CD4-positive, alpha-beta T cell treated with Interleukin-6 at 100 ng/mL for 8 hours (primary cell): ENCODE measurements around the gene PLCB2.

Source experiments
- DNase-seq: peaks from one replicate; pipeline ENCODE4 v3.0.0-alpha.2; 2020; ENCODE audit warnings: mixed read lengths, low spot score

Gene PLCB2

DNA sequence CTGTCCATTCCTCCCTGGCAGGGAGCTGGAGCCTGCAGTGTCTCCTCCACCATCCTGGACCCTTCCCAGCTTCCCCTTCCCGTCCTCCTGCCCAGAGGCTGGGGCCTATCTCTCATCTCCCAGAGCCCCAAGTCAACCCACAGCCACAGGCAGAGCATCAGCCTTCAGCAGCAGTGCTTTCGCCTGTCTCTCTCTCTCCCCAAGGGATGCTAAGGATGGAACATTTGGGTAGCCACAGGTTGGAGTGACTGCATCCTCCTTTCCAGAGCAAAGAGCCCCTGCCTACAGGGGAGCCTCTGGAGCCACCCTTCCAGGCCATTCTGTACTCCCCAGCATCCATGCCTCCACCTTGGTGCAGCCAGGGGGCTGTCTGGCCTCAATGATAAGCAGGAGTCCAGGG, 4.2 kb downstream of the PLCB2 start:
- no peak for DNase-seq

DNA sequence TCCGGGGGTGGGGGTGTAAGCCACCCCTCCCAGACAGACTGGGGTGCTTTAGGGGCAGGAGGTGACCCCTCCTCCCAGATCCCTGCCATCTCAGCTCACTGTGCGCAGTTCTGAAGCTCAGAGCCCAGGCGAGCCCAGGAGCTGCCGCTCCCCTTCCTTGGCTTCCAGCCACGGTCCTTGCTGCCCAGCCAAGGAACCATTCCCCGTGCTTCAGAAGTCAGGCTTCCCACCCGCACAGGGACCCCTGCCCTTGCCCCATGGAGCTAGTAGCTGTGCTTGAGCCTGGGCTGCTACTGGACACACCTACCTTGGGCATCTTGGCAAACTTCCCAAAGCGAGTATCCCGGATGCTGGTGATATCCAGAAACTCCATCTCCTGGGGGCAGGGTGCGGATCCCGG, 4.8 kb downstream of the PLCB2 start:
- DNase-seq = no peak

DNA sequence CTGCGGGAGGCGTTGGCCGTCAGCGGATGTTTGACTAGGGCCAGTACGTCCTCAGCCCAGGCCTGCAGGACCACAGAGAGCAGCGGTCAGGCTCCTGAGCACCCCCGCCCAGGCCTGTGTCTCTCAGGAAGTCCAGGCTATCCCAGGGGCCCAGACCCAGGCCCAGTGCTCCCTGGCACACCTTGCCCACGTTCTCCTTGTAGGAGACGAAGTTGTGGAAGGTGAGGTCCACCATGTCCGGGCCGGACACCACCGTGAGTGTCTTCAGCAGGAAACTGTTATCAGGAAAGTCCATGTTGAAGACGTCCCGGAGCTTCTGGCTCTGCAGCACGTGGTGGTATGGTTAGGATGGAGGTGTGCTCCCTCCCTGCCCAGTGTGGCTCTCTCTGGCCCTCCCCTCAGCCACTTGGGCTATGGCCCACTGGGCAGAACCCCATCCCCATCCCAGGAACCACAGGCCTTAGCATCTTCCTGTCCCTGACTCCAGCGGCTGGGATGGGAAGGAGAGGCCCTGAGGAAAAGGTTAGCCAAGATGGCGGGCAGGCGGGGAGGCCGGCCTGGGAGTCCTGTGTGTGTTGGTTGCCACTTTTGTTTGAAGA, 5.3 kb downstream of the PLCB2 start:
- no peak for DNase-seq

DNA sequence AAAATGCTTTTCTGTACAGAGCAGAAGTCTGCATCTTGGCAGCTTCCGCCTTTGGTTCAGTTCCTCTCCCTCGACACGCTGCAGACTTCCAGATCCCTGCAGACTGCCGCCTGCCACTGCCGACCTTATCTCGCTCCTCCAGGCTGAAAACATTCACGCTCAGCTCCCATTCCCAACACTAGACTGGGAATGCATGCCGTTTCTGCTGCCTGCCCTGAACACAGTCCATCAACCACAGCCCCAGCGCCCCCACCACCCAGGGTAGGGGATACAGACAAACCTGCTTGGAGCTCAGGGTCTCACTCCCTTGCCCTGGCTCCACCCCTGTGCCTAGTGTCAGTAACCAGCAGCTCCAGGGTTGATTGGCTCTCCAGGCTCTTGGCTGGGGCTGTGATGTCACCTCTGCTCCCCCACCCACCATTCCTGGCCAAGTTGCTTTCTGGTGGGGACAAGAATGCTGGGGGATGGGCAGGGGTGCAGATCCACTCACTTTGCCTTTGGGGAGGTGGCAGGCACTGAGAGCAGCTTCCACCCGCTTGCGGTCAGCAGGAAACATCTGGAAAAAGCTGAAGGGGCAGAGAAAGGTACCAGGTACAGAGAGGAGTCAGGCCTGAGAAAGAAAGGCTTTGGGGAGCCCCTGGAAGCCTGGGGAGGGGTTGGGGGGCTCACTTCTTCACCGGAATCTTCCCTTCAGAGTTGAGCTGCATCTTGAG, 6.1 kb downstream of the PLCB2 start:
- no peak for DNase-seq

DNA sequence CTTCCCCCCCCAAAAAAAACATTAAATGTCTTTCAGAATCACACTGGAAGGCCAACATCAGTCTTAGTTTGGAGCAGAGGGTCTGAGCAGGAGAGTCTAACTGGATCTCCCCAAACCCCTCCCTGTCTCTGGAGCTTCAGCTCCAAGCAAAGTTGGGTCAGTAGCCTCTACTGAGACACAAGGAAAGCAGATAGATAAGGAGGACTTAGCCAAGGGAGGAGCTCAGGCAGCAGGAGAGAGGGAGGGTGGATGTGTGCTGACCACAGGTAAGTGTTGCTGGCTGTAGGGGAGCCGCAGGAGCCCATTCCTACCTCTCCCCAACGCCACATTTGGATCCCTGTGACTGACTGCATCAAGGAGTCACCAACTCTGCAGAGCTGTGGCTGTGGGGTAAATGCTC, 7.0 kb downstream of the PLCB2 start:
- DNase-seq = no peak

DNA sequence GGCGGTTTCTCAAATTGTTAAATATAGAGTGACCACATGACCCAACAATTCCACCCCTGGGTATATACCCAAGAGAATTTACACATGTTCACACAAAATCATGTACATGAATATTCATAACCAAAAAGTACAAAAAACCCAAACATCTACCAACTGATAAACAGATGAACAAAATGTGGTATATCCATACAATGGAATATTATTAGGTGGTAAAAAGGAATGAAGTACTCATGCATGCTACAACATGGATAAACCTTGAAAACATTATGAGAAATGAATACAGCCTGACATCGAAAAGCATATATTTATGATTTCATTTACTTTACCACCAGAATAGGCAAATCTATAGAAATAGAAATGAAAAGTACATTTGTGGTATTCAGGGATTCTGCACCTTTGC, 7.4 kb downstream of the PLCB2 start:
- no peak for DNase-seq

DNA sequence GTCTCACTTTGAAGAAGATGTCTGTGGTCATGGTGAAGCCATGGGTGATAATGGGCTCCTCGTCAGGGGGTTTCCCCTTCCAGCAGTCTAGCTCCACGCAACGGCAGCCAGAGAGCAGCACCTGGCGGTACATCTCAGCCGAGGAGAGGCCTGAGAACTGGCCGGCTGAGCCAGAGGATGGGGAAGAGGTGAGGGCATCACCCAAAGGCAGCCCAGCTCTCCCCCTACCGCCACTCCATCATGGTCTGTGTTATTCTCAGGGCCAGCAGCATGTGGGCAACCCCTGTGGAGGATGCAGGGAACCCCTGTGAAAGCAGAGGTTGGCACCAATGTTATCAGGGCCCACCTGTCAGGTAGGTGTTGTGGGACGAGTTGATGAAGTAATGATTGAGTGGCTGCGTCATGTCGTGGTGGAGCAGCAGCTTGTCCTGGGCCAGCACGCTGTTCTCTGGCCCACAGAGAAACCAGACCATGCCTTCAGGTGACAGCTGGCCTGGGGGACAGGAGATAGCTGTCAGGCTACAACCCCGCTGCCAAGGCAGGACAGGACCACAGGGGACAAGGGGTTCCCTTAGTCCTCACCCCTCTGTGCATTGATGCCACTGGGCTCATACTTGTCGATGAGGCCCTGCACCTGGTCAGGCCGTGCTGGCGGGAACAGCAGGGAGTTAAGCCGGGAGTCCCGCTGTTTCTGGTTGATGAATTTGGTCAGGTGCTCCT, 9.4 kb downstream of the PLCB2 start:
- no peak for DNase-seq

DNA sequence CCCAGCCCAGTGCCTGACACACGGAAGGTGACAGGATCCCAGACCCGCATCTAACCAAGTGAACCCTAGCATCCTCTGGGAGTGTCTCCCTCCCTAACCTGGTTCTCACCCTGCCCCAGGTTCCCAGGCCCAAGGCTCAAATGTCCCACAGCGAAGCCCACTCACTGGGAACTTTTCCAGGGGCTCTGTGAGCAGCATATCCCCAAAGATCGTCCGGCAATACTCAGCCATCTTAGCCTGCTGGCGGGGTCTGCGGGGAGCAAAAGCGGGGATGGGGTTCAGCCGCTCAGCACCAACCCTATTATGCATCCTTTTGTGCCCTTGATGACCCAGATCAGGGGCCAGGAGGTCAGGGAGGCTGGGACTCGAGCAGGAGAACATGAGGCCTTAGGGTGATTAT, 10.4 kb downstream of the PLCB2 start:
- DNase-seq = no peak

DNA sequence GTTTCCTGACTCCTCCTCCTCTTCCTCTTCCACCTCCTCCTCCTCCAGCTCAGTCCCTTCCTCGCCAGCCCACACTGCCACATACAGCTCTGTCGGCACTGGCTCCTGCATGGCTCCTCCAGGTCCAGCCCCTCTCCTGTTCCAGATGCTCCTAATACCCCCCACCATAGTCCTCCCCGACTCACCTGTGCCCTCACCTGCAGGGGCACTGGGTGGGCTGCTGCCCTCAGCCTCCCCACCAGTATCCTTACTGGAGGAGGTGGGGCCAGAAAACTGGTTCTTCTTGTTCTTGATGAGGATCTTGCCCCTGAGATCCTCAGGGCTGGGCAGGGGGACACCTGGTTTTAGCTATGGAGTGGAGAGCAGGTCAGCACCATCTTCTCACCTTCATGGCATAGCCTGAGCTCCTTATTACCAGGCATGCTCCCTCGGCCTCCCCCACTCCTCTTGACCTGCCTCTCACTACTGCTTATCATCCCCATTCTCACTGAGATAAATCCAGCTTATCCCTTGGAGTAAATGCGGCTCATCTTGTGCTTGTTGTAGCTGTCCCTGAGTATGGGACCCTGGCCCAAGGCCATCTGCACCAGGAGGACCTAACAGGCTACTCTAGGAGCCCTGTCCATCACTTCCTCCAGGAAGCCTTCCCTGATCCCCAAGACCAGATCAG, 11.0 kb downstream of the PLCB2 start:
- DNase-seq = no peak

DNA sequence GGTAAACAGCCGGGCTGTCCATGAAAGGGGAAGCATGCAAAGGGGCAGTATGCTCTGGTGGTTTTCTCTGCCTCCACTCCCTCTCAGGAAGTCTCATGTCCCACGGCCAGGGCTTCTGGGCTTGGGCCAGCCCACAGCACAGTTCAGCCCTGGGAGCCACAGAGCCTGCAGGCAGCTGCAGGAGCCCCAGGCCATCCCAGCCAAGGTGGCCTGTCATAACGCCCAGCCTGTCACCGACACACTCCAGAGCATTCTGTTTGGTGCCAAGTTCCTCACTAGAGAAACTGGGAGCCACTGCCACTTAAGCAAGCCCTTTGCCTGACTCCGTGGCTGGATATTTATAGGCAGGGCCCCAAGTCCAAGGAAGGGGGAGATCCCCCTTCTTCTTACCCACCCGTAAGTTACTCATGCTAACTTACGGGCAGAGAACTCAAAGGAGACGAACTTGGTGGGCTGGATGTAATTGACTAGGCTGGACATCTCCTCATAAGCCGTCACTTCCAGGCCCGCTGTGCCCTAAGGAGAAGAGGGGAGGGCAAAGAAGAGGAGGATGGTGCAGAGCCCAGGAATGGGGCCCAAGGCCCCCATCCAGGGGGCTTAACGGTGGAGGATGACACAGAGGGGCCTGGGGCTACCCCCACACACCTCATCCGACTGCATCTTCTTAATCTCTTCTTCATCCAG, 11.7 kb downstream of the PLCB2 start:
- no peak for DNase-seq

DNA sequence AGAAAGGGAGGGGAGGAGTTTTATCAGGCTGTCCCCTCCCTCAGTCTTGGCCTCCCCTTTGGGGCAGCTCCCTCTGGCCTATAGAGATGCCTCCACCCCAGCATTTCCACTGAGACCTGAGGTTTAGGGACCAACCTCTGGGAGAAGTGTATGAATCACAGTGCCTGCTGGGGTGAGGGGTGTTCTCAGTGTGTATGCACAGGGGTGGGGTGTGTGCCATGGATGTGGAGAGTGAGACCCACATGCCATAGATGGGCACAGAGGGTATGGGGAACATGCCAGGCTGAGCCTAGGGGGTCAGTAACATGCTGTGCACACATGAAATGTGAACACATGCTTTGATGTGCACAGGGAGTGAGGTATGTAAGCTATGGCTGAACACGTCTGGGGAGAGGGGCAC, 12.4 kb downstream of the PLCB2 start:
- DNase-seq = no peak

DNA sequence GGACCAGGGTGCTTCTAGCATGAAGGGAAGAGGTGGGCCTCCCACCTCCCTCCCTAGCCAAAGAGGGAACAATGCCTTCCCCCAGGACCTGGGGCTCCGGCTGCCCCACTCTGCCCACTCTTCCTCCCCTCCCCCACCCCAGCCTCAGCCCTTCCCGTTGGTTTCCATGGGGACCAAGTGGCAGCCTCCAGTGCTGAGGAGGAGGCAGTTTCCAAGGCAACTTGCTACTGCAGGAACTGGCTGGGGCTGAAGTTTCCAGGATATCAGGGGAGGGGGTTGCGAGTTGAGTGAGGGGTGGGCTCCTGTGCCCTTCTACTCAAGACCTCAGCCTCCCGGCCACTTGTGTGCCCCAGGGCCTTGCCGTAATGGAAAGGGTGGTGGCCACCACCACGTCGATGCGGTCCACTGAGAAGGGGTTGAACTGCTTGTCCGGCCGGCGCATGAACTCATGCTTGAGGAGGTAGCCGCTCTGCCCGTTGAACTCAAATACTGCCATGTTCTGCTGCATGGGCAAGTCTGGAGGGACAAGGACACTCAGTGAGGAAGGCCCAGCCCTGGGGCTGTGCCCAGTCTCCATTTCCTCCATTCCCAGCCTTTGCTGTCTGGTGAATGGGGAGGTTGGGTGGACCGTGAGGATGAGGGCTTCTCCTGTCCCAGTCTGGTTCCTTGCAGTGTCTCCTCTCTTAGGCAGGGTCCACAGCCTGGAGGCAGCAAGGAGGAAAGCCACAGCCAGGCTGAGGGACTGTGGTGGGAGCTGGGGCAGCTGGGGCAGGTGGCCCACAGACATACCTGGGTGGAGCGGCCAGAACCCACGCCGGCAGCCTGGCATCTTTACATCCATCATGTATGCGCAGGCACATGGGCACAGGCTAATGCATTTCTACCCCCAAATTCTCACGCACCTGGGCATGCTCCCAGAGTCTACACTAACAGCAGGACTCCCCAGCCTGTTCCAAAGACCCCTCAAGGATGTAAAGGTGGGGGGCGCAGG, 13.5 kb downstream of the PLCB2 start:
- no peak for DNase-seq

DNA sequence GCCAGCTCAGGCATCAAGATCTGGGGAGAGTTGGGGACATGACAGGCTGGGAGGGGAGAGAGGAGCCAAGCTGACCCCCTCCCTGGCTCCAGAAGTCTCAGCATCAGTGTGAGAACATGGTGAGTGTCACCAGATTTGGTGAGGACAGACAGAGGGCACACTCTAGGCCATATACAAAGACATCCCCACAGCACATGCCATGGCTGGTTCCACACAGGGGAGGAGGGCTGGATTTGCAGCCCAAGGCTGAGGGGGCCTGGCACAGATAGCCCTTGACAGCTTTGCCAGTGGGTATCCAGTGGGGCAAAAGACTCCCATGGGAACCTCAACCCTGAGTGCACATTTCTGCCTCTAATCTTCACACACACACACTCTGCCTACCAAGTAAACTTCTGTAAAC, 14.7 kb downstream of the PLCB2 start:
- DNase-seq = no peak

DNA sequence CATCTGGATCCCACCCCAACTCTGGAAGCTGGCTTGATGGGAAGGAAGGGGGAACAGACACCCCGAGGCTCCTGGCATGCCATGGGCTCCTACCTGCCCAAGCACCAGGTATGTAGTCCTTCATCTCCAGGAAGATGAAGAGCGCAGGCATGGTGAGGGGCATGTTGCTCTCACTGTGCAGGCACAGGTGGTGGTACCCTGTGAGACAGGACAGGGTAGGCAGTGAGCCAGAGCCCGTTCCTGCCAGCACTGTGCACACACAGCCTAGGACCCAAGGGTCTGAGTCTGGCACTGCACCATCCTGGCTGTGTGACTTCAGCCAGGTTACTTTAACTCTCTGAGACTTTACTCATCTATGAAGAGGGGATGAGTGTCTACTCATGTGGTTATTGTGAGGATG, 15.5 kb downstream of the PLCB2 start:
- no peak for DNase-seq

DNA sequence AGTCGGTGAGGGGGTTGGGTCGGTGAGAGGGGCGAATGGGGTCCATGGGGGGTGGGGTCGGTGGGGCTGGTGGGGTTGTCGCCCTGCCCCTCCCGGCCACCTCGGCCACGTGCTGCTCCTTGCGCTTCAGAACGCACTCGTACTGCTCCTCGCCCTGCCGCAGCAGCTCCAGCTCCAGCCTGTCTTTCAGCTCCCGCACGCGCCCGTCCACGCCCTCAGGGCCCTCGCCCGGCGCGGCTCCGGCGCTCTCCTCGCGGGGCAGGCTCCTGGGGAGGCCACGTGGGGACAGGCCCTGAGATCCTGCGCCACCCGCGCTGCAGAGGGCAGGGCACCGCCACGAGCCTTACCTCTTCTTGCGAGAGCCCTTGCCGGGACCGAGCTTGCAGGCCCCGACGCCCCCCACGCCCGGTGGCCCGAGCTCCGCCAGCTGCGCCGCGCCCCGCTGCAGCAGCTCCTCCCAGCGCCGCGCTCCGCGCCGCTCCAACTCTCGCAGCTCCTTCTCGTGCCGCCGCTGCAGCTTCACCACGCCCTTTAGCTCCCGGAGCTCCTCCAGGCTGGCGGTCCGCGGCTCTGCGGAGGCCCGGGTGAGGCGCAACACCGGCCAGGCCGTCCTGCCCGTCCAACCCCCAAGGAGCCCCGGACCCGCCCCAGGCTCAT, 16.7 kb downstream of the PLCB2 start:
- DNase-seq = no peak

DNA sequence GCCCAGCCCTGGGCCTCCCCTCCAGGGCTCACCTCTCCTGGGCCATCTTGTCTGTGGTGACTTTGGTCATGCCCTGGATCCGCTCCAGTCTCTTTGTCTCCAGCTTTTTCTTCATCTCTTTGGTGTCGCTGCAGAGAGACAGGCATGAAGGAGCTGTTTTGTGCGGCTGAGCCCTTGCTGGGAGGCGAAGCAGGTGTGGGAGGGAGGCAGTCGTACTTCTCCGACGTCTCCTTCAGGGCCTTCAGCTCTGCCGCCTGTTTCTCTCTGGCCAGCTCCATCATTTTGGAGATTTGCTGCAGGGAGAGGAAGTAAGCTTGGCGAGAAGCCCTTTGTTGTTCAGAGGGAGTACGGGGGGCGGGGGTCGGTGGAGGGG, 17.2 kb downstream of the PLCB2 start:
- DNase-seq = no peak

DNA sequence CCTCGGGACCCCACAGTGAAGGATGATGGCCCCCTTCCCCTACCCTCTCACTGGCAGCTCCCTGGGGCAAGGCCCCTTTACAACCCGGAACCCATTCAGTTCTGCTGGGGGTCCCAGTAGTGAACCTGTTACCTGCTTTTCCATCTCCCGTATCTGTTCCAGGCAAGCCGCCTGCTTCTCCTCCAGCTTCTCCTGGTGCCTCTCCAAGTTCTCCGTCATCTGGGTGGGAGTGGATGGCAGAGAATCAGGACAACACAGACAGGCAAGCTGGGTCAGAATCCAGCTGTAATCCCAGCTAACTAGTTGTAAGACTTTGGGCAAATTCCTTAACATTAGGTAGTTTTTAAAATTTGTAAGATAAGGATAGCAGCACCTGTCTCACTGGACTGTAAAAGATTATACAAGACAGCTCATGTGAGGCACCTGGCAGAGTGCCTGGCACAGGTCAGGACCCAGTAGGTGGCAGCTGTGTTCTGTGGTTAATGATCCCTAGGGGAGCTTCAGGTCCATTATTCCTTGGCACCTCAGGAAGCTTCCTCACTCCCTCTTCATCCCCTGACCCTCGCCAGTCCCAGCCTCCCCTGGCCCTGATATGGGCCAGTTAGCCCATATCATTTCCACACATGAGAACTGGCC, 18.5 kb downstream of the PLCB2 start:
- DNase-seq = no peak

DNA sequence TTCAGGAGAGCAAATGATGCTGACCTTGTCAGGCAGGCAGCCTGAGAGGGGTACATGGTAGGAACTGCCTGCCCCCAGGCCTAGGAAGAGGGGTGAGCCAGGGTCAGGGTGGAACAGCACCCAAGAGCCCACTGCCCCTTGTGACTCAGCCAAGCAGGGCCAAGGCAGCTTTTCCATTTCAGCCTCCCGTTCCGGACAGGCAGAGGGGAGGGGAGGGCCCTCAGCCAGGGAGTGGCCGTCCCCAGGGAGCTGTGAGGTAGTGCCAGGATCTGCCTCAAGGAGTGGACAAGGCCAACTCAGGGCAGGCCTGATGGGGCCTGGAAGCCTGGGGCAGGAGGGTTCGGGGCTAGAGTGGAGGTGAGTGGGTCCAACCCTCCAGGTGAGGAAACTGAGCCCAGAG, 19.8 kb downstream of the PLCB2 start:
- no peak for DNase-seq

DNA sequence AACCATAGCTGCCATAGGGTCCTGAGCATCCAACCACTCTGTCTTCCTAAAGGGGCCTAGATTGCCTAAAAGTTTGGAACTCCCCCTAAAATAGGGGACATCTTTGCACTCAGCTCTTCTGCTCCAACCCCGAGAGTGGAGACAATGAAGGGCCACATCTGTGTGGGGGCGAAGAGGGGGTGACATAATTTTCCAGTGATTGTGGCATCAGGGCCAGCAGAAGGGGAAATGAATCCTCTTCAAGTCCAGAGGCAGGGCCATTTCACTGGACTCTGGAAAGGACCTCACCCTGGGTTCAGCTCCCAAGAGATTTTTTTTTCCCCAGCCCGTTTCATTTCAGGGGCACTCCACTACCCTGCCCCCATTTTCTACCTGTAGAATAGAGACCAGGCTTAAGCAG, 20.2 kb downstream of the PLCB2 start:
- no peak for DNase-seq

DNA sequence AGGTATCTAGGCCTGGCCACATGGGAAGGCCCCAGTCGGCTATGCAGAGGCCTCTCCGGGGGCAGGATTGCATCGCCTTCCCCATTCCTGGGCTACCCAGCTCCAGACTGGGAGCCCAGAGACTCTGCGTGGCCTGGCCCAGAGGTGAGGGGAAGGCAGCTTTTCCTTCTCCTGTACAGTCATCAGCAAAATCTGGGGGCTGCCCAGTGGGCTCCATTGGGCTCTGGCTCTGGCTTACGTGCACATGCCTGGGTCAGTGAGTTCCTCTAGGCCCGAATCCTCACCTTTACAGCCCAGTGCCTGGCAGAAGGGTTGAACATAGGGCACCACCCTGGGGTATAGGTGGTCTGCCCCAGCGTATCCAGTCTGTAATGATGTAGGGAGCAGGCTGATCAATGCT, 20.9 kb downstream of the PLCB2 start:
- no peak for DNase-seq
